Body of pancreas (tissue), 4 donors: ENCODE measurements around the gene FAIM. TPM values are rescaled to one million over a fixed set of nuclear protein-coding genes. Genes with fewer than 3 reads are reported as not detected.

ENCODE experiments used
- ATAC-seq: fragments of 150-250 bp; one replicate; pipeline ENCODE4 v1.9.1; 2016
- DNase-seq, 4 donors: peaks; one replicate each; pipeline ENCODE4 v3.0.0-alpha.2; 2019
- H3K27ac ChIP-seq, 4 donors: fragments of 200-600 bp; sonication (generic); 1 replicate in 3 of 4; 2 replicates in 1 of 4; pipeline versions ENCODE4 v1.5.1 to v1.6.1; 2016 to 2019; ENCODE audit warnings: mild to moderate bottlenecking in 1 of 4, mixed read lengths in 1 of 4, moderate library complexity in 1 of 4
- H3K27me3 ChIP-seq, 2 donors: fragments of 200-600 bp; sonication (generic); one replicate each; pipeline ENCODE4 v1.6.0; 2016; ENCODE audit warnings: mild to moderate bottlenecking in 1 of 2
- H3K36me3 ChIP-seq, 2 donors: fragments of 200-600 bp; sonication (generic); replicated peaks in 1 of 2; 2 replicates each; pipeline ENCODE4 v1.5.1; 2016; ENCODE audit warnings: low read depth in 2 of 2; ENCODE audit not compliant: insufficient read depth in 1 of 2
- H3K4me1 ChIP-seq: fragments of 200-600 bp; sonication (generic); one replicate; pipeline ENCODE4 v1.6.0; 2016
- H3K4me3 ChIP-seq, 2 donors: fragments of 200-600 bp; sonication (generic); 1 replicate in 1 of 2; 2 replicates in 1 of 2; pipeline ENCODE4 v1.5.1; 2016 to 2019
- H3K9me3 ChIP-seq, 3 donors: fragments of 200-600 bp; sonication (generic); 1 replicate in 2 of 3; 2 replicates in 1 of 3; pipeline ENCODE4 v1.5.1; 2016
- POLR2A ChIP-seq, 3 donors: fragments of 450-650 bp; IDR thresholded peaks; one replicate each; pipeline ENCODE4 v1.6.1; 2016; ENCODE audit warnings: antibody characterized with exemption in 3 of 3, mild to moderate bottlenecking in 2 of 3
- WGBS, 2 donors: methylation state at CpG; one replicate each; pipeline ENCODE4 v1.1.5; 2017; 5-methylcytosine and 5-hydroxymethylcytosine counted together
- intact Hi-C: fragments of 100-400 bp; cut with DNase I; formaldehyde crosslinking; loops from one replicate; pipeline ENCODE4 v1.15.1; 2023
- total RNA-seq, 2 donors: library from RNA; depleted of rRNA; stranded (reverse); fragments of >200 nt; gene quantifications; one replicate each; pipeline ENCODE4 v1.1.0, GENCODE V29; 2016
- TF ChIP-seq, protein P1 (sequence below), 7 experiments: fragments of 450-650 bp in 4 of 7; fragments of 200-600 bp in 3 of 7; sonication (generic) in 3 of 7; IDR thresholded peaks; one replicate each; pipeline ENCODE4 v1.5.1; 2016 to 2019; ENCODE audit warnings: antibody characterized with exemption in 7 of 7

Gene FAIM
- total RNA-seq, 2 donors from 2014 or later, result 29.3 to 34.0 TPM

DNA sequence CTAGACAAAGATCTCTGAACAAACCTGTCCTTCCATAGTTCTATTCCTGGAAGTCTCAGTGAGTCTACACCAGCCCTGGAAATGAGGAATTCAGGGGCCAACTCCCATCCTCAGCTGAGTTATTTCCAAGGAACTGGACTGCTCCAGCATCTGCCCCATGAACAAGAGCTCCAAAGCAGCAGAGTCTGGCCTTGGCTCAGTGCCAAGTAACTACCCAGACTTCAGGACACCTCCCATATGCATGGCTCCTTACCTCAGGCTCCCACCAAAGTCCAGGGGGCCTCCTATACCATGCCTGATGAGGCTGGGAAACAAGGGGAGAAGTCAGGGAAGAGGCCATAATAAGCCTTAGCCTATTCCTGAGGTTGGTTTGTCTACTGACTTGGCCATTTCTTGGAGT lies 45.0 kb downstream of the FAIM start:
- Histone ChIP-seq H3K27ac (no peak overlapping the region), H3K36me3 (peaks cover 9 to 13% of the 10 kb centered on the region in 2 donors), H3K27me3 (no peaks in the 10 kb centered on the region), H3K4me3 (no peak overlapping the region), H3K9me3 (no peaks in the 10 kb centered on the region), H3K4me1 (peaks cover 12% of the 10 kb centered on the region)
- ATAC-seq (no peak), DNase-seq (peak; percentile 11 to 51 (median 32))
- no peak for TF ChIP-seq POLR2A (IDR thresholded peaks at IDR 0.05)
- intact Hi-C loops, result no loop called here

DNA sequence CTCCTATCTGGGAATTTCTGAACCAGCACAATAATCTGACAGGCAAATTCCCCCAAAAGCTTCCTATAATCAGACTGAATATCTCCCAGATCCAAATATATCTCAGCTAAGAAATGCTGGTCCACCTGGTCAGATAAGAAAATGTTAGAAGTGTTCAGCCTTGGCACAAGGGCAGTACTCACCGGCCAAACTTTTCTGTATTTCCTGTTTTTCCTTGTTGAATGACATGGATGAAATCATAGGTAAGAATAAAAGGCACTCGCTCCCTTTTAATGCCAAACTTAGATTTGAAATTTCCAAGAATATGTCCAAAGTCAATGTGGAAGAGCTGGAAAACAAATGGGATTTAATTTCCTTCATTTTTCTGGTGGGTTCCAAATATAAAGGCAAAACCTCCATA lies 48.9 kb downstream of the FAIM start:
- DNase-seq (peak in 3 of 4 donors; percentile 20 to 47 (median 36)), ATAC-seq (peak; percentile 81)
- Histone ChIP-seq H3K27me3 (no peaks in the 10 kb centered on the region), H3K36me3 (peaks cover 0 to 4% of the 10 kb centered on the region in 2 donors), H3K4me1 (peaks cover 12% of the 10 kb centered on the region), H3K4me3 (no peak overlapping the region), H3K9me3 (no peaks in the 10 kb centered on the region), H3K27ac (peak overlapping the region in 3 of 4 donors; percentile 27 to 62 (median 33))
- no peak for TF ChIP-seq POLR2A (IDR thresholded peaks at IDR 0.05)
- TF ChIP-seq, protein P1, sequence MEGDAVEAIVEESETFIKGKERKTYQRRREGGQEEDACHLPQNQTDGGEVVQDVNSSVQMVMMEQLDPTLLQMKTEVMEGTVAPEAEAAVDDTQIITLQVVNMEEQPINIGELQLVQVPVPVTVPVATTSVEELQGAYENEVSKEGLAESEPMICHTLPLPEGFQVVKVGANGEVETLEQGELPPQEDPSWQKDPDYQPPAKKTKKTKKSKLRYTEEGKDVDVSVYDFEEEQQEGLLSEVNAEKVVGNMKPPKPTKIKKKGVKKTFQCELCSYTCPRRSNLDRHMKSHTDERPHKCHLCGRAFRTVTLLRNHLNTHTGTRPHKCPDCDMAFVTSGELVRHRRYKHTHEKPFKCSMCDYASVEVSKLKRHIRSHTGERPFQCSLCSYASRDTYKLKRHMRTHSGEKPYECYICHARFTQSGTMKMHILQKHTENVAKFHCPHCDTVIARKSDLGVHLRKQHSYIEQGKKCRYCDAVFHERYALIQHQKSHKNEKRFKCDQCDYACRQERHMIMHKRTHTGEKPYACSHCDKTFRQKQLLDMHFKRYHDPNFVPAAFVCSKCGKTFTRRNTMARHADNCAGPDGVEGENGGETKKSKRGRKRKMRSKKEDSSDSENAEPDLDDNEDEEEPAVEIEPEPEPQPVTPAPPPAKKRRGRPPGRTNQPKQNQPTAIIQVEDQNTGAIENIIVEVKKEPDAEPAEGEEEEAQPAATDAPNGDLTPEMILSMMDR (IDR thresholded peaks at IDR 0.05), result no peak
- intact Hi-C loops, result no loop called here
- 19 to 28% methylated on average over 2 of the region's 2 CpGs for WGBS, 2 donors

DNA sequence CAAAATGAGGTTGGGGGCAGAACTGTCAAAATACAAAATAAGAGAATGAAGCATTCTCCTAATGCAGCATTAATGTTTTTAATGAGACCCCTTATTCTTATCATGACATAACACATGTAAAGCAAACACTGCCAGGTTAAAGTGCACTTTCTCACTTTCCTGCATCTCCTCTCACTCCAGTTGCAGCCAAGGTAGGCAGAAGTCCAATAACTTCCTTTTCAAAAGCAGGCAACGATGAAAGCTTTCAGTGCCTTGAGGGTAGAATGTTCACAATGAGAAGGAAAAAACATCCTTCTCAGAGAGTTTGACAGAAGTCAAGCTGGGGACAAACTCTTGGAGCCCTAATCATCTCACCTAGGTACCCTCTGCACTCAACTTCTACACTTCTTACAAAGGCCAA lies 59.5 kb downstream of the FAIM start:
- 28 to 37% methylated on average over 1 of the region's 1 CpG for WGBS, 2 donors
- Histone ChIP-seq H3K4me1 (peaks cover 52% of the 10 kb centered on the region), H3K27me3 (no peaks in the 10 kb centered on the region), H3K4me3 (no peak overlapping the region), H3K9me3 (no peaks in the 10 kb centered on the region), H3K27ac (peak overlapping the region in 2 of 4 donors; percentile 6 to 19), H3K36me3 (peaks cover 0 to 2% of the 10 kb centered on the region in 2 donors)
- TF ChIP-seq POLR2A (IDR thresholded peaks at IDR 0.05), result no peak
- TF ChIP-seq, protein P1 (IDR thresholded peaks at IDR 0.05), result no peak
- DNase-seq (no peak), ATAC-seq (no peak)
- intact Hi-C loops, result no loop called here

DNA sequence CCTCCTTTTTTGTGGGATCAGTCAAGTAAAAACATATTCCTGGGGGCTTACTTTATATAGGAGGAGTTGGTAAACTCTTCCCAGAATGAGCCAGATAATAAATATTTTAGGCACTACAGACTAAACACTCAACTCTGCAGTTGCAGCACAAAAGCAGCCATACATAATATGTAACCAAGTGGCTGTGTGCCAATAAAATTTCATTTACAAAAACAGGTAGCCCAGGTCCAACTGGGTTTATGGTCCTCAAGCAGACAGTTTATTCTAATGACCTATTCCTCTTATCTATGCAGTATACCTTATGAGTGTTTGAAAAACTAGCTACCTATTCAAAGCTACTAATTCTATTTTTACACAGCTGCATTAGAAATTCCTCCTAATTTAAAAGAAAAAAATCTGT lies 61.8 kb downstream of the FAIM start:
- intact Hi-C loops, result no loop called here
- Histone ChIP-seq H3K27ac (peak overlapping the region in 1 of 4 donors; percentile 29), H3K36me3 (no peaks in the 10 kb centered on the region), H3K9me3 (no peaks in the 10 kb centered on the region), H3K4me3 (no peak overlapping the region), H3K27me3 (no peaks in the 10 kb centered on the region), H3K4me1 (peaks cover 64% of the 10 kb centered on the region)
- TF ChIP-seq, protein P1 (IDR thresholded peaks at IDR 0.05), result no peak
- no peak for TF ChIP-seq POLR2A (IDR thresholded peaks at IDR 0.05)
- peak in 2 of 4 donors; percentile 13 to 14 for DNase-seq
- ATAC-seq, result peak; percentile 62

DNA sequence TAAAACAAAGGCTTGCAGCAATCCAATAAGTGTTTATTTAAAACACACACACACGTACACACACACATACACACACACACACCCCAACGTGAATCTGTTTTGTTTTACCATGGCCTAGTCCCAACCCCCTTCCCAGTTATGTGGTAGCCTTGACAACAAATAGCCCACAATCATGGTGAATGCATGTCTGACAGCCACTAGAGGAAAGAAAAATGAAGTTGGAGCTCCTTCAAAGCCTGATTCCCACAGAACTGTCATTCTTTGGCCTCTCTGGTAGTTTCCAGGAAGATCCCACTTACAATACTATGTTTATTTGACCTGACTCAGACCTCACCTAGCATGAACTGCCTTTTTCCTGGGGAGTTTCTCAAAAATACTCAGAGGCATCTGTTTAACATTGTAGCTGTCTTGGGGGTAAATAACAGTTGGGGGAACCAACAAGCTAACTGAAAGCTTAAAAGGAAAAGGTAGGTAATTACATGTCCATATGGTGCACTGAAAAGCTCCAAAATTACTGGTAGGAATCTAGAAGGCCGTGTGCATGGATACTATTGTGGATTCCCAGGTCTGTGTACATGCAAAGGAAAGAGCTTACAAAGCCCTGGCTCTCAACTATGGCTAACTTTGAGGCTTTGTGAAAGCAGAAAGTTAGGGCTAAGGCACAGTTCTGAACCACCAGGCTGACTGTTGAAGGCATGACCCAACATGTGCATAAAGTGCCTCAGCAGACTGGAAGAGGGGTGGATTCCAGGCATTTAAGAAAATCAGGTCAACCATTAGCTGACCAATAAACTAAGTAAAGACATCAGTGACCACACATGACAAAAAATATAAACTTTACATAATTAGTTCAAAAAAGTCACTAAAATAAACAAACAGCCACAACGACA lies 65.3 kb downstream of the FAIM start:
- Histone ChIP-seq H3K4me3 (no peak overlapping the region), H3K27ac (peak overlapping the region in 3 of 4 donors; percentile 43 to 59 (median 58)), H3K36me3 (no peaks in the 10 kb centered on the region), H3K9me3 (no peaks in the 10 kb centered on the region), H3K4me1 (peaks cover 54% of the 10 kb centered on the region), H3K27me3 (no peaks in the 10 kb centered on the region)
- intact Hi-C loops, result no loop called here
- ATAC-seq, result peak; percentile 76
- 50 to 55% methylated on average over 4 of the region's 4 CpGs for WGBS, 2 donors
- DNase-seq, result no peak
- TF ChIP-seq, protein P1 (IDR thresholded peaks at IDR 0.05), result no peak
- no peak for TF ChIP-seq POLR2A (IDR thresholded peaks at IDR 0.05)
